ENCODE data around the gene WDR36. TPM values are rescaled to one million over a fixed set of nuclear protein-coding genes. Genes with fewer than 3 reads are reported as not detected.

The WDR36 gene
- total and polyA plus RNA-seq, 2 experiments from 2014 or later: 17.1 to 27.7 TPM

GRCh38 chr5:111133436-111133751, 41.2 kb downstream of the WDR36 start:
- TF ChIP-seq EZH2phosphoT487 (IDR thresholded peaks at IDR 0.05; ENCODE audit: insufficient read depth, low read depth) (no peak), EZH2 (IDR thresholded peaks at IDR 0.05; ENCODE audit: insufficient read depth, poor library complexity, severe bottlenecking) (no peak)
- Histone ChIP-seq H3K4me3 (no peak overlapping the region), H3K27ac (no peak overlapping the region), H3K9me2 (ENCODE audit: insufficient read depth) (no peaks in the 10 kb centered on the region), H3K4me1 (ENCODE audit: insufficient read depth) (peaks cover 52% of the 10 kb centered on the region), H4K20me1 (ENCODE audit: insufficient read depth) (no peaks in the 10 kb centered on the region), H3K4me2 (ENCODE audit: unreplicated experiment) (peak overlapping the region; percentile 35), H3K36me3 (ENCODE audit: low read depth) (0 out of 2 replicates have a peak, but pooled peaks cover 11% of the 10 kb centered on the region), H3K27me3 (replicated peaks; ENCODE audit: insufficient read depth) (no peaks in the 10 kb centered on the region), H3K9me3 (ENCODE audit: low read depth) (no peaks in the 10 kb centered on the region), H3K79me2 (ENCODE audit: insufficient read depth) (no peaks in the 10 kb centered on the region), H3F3A (ENCODE audit: insufficient read depth) (peaks cover 34% of the 10 kb centered on the region), H3K9ac (no peak overlapping the region), H2AFZ (no peak overlapping the region)
- DNase-seq: no peak
- 91 to 95% methylated on average over 1 of the region's 1 CpG for WGBS, 2 experiments (ENCODE audit: low coverage in 1 of 2, low lambda C conversion rate in 2 of 2, missing lambda C conversion rate in 2 of 2)
- in situ Hi-C loops (cut with MboI): no loop called here

GRCh38 chr5:111134087-111134486, 41.9 kb downstream of the WDR36 start:
- WGBS, 2 experiments (ENCODE audit: low coverage in 1 of 2, low lambda C conversion rate in 2 of 2, missing lambda C conversion rate in 2 of 2): 1 to 3% methylated on average over 4 of the region's 4 CpGs
- TF ChIP-seq EZH2phosphoT487 (IDR thresholded peaks at IDR 0.05; ENCODE audit: insufficient read depth, low read depth): no peak
- TF ChIP-seq EZH2 (IDR thresholded peaks at IDR 0.05; ENCODE audit: insufficient read depth, poor library complexity, severe bottlenecking): no peak
- H3K4me3 ChIP-seq: no peak overlapping the region
- H3K4me2 ChIP-seq (ENCODE audit: unreplicated experiment): peak overlapping the region; percentile 51
- no peaks in the 10 kb centered on the region for H4K20me1 ChIP-seq (ENCODE audit: insufficient read depth)
- no peak overlapping the region for H2AFZ ChIP-seq
- H3K9me3 ChIP-seq (ENCODE audit: low read depth): no peaks in the 10 kb centered on the region
- peaks cover 29% of the 10 kb centered on the region for H3F3A ChIP-seq (ENCODE audit: insufficient read depth)
- no peaks in the 10 kb centered on the region for H3K27me3 ChIP-seq (replicated peaks; ENCODE audit: insufficient read depth)
- peak overlapping the region; percentile 14; the same call in 1 of the 2 replicates for H3K9ac ChIP-seq
- H3K36me3 ChIP-seq (ENCODE audit: low read depth): 0 out of 2 replicates have a peak, but pooled peaks cover 7% of the 10 kb centered on the region
- no peaks in the 10 kb centered on the region for H3K79me2 ChIP-seq (ENCODE audit: insufficient read depth)
- in situ Hi-C loops (cut with MboI): no loop called here
- no peaks in the 10 kb centered on the region for H3K9me2 ChIP-seq (ENCODE audit: insufficient read depth)
- DNase-seq: peak; percentile 93
- peak overlapping the region; percentile 63 for H3K27ac ChIP-seq
- H3K4me1 ChIP-seq (ENCODE audit: insufficient read depth): peaks cover 52% of the 10 kb centered on the region

- 0 out of 2 replicates have a peak, but pooled peaks cover under 1% of the 10 kb centered on the region for H3K36me3 ChIP-seq (ENCODE audit: low read depth)
- H4K20me1 ChIP-seq (ENCODE audit: insufficient read depth): no peaks in the 10 kb centered on the region
- H3K4me2 ChIP-seq (ENCODE audit: unreplicated experiment): peak overlapping the region; percentile 51
- H3K27ac ChIP-seq: peak overlapping the region; percentile 63
- in situ Hi-C loops (cut with MboI): no loop called here
- WGBS, 2 experiments (ENCODE audit: low coverage in 1 of 2, low lambda C conversion rate in 2 of 2, missing lambda C conversion rate in 2 of 2): 79 to 83% methylated on average over 2 of the region's 2 CpGs
- no peaks in the 10 kb centered on the region for H3K9me2 ChIP-seq (ENCODE audit: insufficient read depth)
- H3K4me1 ChIP-seq (ENCODE audit: insufficient read depth): peaks cover 46% of the 10 kb centered on the region
- peaks cover 21% of the 10 kb centered on the region for H3F3A ChIP-seq (ENCODE audit: insufficient read depth)
- H3K79me2 ChIP-seq (ENCODE audit: insufficient read depth): no peaks in the 10 kb centered on the region
- DNase-seq: no peak
- peak overlapping the region; percentile 14; the same call in 1 of the 2 replicates for H3K9ac ChIP-seq
- H3K4me3 ChIP-seq: no peak overlapping the region
- no peaks in the 10 kb centered on the region for H3K9me3 ChIP-seq (ENCODE audit: low read depth)
- no peak for TF ChIP-seq EZH2phosphoT487 (IDR thresholded peaks at IDR 0.05; ENCODE audit: insufficient read depth, low read depth)
- no peak for TF ChIP-seq EZH2 (IDR thresholded peaks at IDR 0.05; ENCODE audit: insufficient read depth, poor library complexity, severe bottlenecking)
- H3K27me3 ChIP-seq (replicated peaks; ENCODE audit: insufficient read depth): no peaks in the 10 kb centered on the region
- H2AFZ ChIP-seq: no peak overlapping the region
Measured at GRCh38 chr5:111134864-111135263, 42.7 kb downstream of the WDR36 start.

GRCh38 chr5:111135363-111135762, 43.2 kb downstream of the WDR36 start:
- Histone ChIP-seq H3K9me2 (ENCODE audit: insufficient read depth) (no peaks in the 10 kb centered on the region), H3K4me3 (no peak overlapping the region), H4K20me1 (ENCODE audit: insufficient read depth) (no peaks in the 10 kb centered on the region), H3F3A (ENCODE audit: insufficient read depth) (peaks cover 18% of the 10 kb centered on the region), H3K4me2 (ENCODE audit: unreplicated experiment) (no peak overlapping the region), H3K36me3 (ENCODE audit: low read depth) (no peaks in the 10 kb centered on the region), H3K27me3 (replicated peaks; ENCODE audit: insufficient read depth) (no peaks in the 10 kb centered on the region), H2AFZ (no peak overlapping the region), H3K9ac (no peak overlapping the region), H3K79me2 (ENCODE audit: insufficient read depth) (no peaks in the 10 kb centered on the region), H3K4me1 (ENCODE audit: insufficient read depth) (peaks cover 41% of the 10 kb centered on the region), H3K27ac (no peak overlapping the region), H3K9me3 (ENCODE audit: low read depth) (no peaks in the 10 kb centered on the region)
- in situ Hi-C loops (cut with MboI): no loop called here
- no peak for DNase-seq
- WGBS, 2 experiments (ENCODE audit: low coverage in 1 of 2, low lambda C conversion rate in 2 of 2, missing lambda C conversion rate in 2 of 2): 79 to 100% methylated on average over 1 of the region's 1 CpG
- no peak for TF ChIP-seq EZH2phosphoT487 (IDR thresholded peaks at IDR 0.05; ENCODE audit: insufficient read depth, low read depth)
- TF ChIP-seq EZH2 (IDR thresholded peaks at IDR 0.05; ENCODE audit: insufficient read depth, poor library complexity, severe bottlenecking): no peak

GRCh38 chr5:111135946-111136345, 43.8 kb downstream of the WDR36 start:
- Histone ChIP-seq H2AFZ (no peak overlapping the region), H3K9me3 (ENCODE audit: low read depth) (no peaks in the 10 kb centered on the region), H3K9me2 (ENCODE audit: insufficient read depth) (no peaks in the 10 kb centered on the region), H3K4me1 (ENCODE audit: insufficient read depth) (peaks cover 35% of the 10 kb centered on the region), H3K36me3 (ENCODE audit: low read depth) (no peaks in the 10 kb centered on the region), H3K4me3 (no peak overlapping the region), H3K27me3 (replicated peaks; ENCODE audit: insufficient read depth) (no peaks in the 10 kb centered on the region), H3K27ac (no peak overlapping the region), H3F3A (ENCODE audit: insufficient read depth) (peaks cover 18% of the 10 kb centered on the region), H4K20me1 (ENCODE audit: insufficient read depth) (no peaks in the 10 kb centered on the region), H3K9ac (no peak overlapping the region), H3K4me2 (ENCODE audit: unreplicated experiment) (peak overlapping the region; percentile 19), H3K79me2 (ENCODE audit: insufficient read depth) (no peaks in the 10 kb centered on the region)
- DNase-seq: peak; percentile 90
- TF ChIP-seq EZH2 (IDR thresholded peaks at IDR 0.05; ENCODE audit: insufficient read depth, poor library complexity, severe bottlenecking): no peak
- TF ChIP-seq EZH2phosphoT487 (IDR thresholded peaks at IDR 0.05; ENCODE audit: insufficient read depth, low read depth): no peak
- WGBS, 2 experiments (ENCODE audit: low coverage in 1 of 2, low lambda C conversion rate in 2 of 2, missing lambda C conversion rate in 2 of 2): 64 to 74% methylated on average over 5 of the region's 5 CpGs
- in situ Hi-C loops (cut with MboI): no loop called here
